ENCODE measurements around the gene PIP4K2A. TPM values are rescaled to one million over a fixed set of nuclear protein-coding genes. Genes with fewer than 3 reads are reported as not detected.
"Not testable (repeated sequence)": the region's sequence is repeated elsewhere in the genome, so short reads cannot be mapped to it uniquely, and the experiment has no call there.

The PIP4K2A gene
- total RNA-seq, 2 experiments from 2014 or later = 111 to 118 TPM

DNA sequence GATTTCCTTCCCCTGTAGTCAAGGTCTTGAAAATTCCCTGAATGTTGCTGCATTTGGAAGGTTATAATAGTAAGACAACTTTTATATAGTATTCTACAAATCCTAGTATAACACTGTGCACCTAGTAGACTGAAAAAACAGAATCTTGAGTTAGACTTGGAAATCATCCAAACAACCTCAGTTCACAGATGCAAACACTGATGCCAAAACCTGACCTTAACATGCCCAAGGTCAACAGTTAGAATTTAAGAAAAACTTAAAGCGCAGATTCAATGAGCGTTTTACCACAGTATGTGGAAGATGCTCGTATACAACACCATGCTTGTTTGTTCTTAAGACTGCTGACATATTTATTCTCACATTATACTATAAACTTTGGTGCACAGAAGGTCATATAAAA, 3.0 kb downstream of the PIP4K2A start:
- peaks cover 58% of the 10 kb centered on the region for H3K4me1 Mint-ChIP-seq
- H3K36me3 Mint-ChIP-seq = peaks cover 42% of the 10 kb centered on the region
- H3K27ac Mint-ChIP-seq = peak overlapping the region; percentile 89
- no peaks in the 10 kb centered on the region for H3K27me3 Mint-ChIP-seq
- H3K9me3 Mint-ChIP-seq = peaks cover 3% of the 10 kb centered on the region
- H3K4me3 Mint-ChIP-seq = peak overlapping the region; percentile 51
- no peak for DNase-seq

DNA sequence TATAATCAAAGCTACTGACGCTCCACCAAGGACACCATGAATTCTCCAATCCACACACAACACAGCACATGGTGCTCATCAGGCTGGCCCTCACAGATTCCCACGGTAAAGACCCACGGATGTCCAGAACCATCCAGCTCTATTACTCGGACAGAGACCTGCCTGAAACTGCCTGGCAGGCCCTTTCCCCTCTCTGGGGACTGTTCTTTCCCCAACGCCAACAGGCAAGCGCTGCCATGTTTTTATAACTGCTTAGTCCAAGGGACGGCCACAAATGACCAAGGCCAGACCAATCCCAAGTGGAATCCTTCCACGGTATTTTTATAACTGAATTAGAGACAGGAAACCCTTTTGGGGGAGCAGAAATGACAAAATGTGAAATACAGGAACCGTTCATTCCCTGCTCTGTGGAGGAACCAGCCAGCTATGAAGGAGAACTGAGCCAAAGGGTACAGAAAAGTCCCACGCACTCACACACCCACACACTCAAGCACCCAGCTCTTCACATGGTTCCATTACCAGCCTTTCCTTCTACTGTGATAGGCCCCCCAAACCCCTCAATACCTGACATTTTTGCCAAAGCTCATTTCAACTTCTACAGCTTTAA, 4.1 kb downstream of the PIP4K2A start:
- peak overlapping the region; percentile 71 for H3K4me3 Mint-ChIP-seq
- H3K4me1 Mint-ChIP-seq = peaks cover 67% of the 10 kb centered on the region
- peaks cover 6% of the 10 kb centered on the region for H3K9me3 Mint-ChIP-seq
- H3K27ac Mint-ChIP-seq = peak overlapping the region; percentile 90
- DNase-seq = no peak
- peaks cover 51% of the 10 kb centered on the region for H3K36me3 Mint-ChIP-seq
- H3K27me3 Mint-ChIP-seq = no peaks in the 10 kb centered on the region

DNA sequence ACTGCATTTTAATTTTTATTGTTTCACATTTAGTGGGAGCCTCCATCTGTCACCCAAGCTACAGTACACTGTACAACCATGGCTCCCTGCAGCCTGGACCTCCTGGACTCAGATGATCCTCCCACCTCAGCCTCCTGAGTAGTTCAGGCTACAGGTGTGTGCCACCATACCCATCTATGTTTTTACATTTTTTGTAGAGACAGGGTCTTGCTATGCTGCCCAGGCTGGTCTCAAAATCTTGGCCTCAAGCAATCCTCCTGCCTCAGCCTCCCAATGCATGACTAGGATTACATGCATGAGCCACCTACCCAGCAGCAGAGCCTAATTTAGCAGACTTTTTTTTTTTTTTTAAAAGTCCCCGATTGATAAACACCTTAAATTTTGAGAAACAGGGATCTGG, 5.6 kb downstream of the PIP4K2A start:
- Mint-ChIP-seq H3K4me3 (no peak overlapping the region), H3K27ac (no peak overlapping the region), H3K4me1 (peaks cover 79% of the 10 kb centered on the region), H3K27me3 (no peaks in the 10 kb centered on the region), H3K9me3 (peaks cover 6% of the 10 kb centered on the region), H3K36me3 (peaks cover 66% of the 10 kb centered on the region)
- no peak for DNase-seq

DNA sequence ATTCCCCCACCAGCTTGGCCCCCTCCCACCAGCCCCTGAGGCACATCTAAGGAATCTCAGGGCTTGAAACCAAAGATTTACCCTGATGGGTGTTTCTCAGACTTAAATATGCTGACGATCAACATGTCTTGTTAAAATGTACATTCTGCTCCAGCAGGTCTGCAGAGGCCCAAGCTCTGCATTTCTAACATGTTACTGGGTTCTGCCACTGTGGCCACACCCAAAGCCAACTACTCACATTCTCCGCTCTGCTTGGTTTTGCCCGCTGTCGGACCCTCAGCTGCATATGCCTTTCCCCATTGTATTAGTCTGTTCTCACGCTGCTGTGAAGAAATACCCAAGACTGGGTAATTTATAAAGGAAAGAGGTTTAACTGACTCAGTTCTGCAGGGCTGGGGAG, 8.9 kb downstream of the PIP4K2A start:
- Mint-ChIP-seq H3K27me3 (no peaks in the 10 kb centered on the region), H3K4me3 (no peak overlapping the region), H3K36me3 (peaks cover 84% of the 10 kb centered on the region)

DNA sequence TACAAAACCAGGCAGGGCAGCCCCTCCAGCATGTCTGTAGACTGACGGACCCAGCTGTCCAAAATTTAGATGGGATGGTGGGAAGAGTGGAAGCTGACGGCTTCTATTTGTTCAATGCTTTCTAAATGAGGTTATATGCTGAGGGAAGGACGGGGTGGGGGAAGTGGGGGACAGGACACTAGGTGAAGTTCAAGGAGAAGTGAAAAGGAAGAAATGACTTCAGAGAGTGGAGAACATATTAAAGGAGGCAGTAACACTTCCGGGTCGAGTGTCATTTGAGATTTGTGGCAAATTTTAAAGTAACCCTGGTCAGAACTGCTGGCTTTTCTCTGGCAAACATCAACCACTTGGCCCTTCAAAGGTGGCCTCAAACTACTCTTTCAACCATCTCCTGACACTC, 9.4 kb downstream of the PIP4K2A start:
- H3K4me1 Mint-ChIP-seq = peaks cover 91% of the 10 kb centered on the region
- H3K36me3 Mint-ChIP-seq = peaks cover 78% of the 10 kb centered on the region
- H3K9me3 Mint-ChIP-seq = peaks cover 15% of the 10 kb centered on the region
- H3K27me3 Mint-ChIP-seq = no peaks in the 10 kb centered on the region
- no peak for DNase-seq
- no peak overlapping the region for H3K4me3 Mint-ChIP-seq
- peak overlapping the region; percentile 79 for H3K27ac Mint-ChIP-seq

More for the DNA sequence above, 8.9 kb downstream of the PIP4K2A start:
- peak overlapping the region; percentile 62 for H3K27ac Mint-ChIP-seq
- H3K9me3 Mint-ChIP-seq = peaks cover 15% of the 10 kb centered on the region
- H3K4me1 Mint-ChIP-seq = peaks cover 93% of the 10 kb centered on the region
- DNase-seq = no peak

DNA sequence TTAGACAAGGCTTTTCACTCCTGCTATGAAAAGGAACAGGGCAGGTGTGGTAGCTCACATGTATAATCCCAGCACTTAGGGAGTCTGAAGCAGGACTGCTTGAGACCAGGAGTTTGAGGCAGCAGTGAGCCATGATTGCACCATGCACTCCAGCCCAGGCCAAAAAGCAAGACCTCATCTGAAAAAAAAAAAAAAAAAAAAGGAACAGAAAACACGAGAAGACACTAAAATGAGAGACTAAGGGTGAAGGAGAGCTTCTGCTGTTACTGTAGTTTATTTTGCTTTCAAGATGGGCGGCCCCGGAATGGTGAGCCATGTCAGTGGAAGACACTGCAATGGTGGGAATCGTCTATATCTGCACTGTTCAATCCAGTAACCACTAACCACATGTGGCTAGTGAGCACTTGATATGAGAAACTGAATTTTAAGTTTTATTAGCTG, 9.9 kb downstream of the PIP4K2A start:
- Mint-ChIP-seq H3K27ac (peak overlapping the region; percentile 79), H3K9me3 (peaks cover 15% of the 10 kb centered on the region), H3K27me3 (no peaks in the 10 kb centered on the region), H3K36me3 (peaks cover 78% of the 10 kb centered on the region), H3K4me3 (no peak overlapping the region), H3K4me1 (peaks cover 88% of the 10 kb centered on the region)
- no peak for DNase-seq

DNA sequence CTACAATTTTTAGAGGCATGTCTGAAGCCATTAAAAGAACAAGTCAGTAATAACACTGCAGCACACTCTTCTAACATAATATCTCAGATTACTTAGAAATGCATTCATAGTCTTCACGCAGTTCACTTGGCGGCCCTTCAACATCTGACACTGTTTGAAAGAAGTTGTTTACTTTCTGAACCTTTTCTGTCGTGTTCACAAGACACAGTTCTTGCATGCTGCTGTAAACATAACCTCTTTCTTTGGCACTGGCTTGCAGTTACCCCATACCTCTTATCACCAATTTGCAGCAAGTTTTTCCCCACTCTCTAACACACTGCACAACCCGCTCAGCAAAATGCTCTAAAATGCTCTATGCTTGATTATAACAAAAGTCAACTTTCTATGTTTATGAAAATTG, 12.0 kb downstream of the PIP4K2A start:
- H3K9me3 Mint-ChIP-seq = peaks cover 15% of the 10 kb centered on the region
- no peak for DNase-seq
- H3K27ac Mint-ChIP-seq = peak overlapping the region; percentile 42
- H3K4me3 Mint-ChIP-seq = no peak overlapping the region
- H3K4me1 Mint-ChIP-seq = peaks cover 77% of the 10 kb centered on the region
- no peaks in the 10 kb centered on the region for H3K27me3 Mint-ChIP-seq
- peaks cover 60% of the 10 kb centered on the region for H3K36me3 Mint-ChIP-seq

DNA sequence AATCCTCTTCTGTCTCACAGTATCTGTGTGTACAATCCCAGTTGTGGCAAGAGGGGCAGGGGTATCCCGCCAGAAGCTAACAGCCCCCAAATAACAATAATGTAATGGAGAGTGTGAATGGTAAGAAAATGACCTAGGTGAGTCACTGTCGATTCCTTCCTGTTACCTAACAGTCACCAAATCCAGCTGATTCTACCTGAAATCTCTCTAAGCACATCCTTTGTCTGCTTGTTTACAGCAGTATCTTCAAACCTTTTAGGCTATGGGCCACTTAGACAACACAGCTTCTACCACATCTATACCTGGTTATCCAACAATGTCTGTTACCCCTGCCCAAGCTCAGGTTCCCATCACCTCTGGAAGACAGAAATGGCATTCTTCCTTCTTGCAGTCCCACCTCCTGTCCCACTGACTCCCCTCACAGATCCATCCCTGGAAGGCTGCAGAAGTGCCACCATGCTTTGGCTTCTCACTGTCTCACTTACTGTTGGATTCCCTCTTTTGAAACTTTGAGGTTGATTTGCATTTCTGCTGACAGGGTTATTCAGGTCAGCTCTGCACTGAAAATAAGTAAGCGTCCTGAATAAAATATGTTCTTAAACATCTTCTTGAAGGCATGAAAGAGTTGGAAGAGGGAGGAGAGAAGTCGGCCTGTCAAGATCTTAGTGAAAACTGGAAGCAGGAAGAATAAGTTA, 13.1 kb downstream of the PIP4K2A start:
- H3K9me3 Mint-ChIP-seq = peaks cover 11% of the 10 kb centered on the region
- H3K4me1 Mint-ChIP-seq = peaks cover 76% of the 10 kb centered on the region
- H3K27ac Mint-ChIP-seq = peak overlapping the region; percentile 42
- no peak for DNase-seq
- H3K27me3 Mint-ChIP-seq = no peaks in the 10 kb centered on the region
- H3K36me3 Mint-ChIP-seq = peaks cover 54% of the 10 kb centered on the region
- no peak overlapping the region for H3K4me3 Mint-ChIP-seq

DNA sequence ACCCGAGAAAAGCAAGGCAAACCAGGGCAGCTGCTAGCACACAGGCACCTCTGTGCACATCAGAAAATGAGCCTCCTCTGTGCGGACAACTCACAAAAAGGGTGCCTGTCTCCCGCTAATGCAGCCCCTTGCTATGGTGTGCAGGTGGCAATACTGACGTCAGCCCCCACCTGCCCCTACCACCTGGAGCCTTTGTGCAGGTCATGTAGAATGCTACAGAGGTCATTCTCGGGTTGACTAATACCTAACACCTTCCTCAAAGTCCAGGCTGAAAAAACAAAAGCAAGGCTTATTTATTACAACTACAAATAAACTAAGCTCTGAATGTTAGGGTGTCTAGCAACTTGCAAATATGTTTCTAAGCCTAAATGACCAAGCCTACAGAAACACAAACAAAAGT, 13.9 kb downstream of the PIP4K2A start:
- no peak overlapping the region for H3K27ac Mint-ChIP-seq
- H3K4me1 Mint-ChIP-seq = peaks cover 76% of the 10 kb centered on the region
- no peaks in the 10 kb centered on the region for H3K27me3 Mint-ChIP-seq

DNA sequence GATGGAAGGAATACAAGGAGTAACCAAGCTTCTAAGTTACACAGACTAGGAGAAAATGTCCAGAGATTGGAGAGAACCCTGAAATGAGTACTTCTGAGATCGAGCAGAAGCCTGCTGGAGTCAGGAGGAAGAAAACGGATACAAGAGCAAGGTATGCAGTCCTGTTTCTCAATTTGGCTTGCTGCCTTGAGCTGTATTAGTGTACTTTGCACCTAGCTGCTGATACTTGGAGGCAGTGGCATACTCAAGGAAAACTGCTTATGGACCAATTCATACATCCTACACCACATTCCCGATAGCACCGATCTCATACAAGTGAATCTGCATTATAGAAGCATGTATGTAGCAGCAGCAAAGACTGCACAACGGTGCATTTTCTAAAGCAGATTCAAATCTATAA, 14.4 kb downstream of the PIP4K2A start:
- Mint-ChIP-seq H3K27ac (no peak overlapping the region), H3K4me1 (peaks cover 76% of the 10 kb centered on the region), H3K36me3 (peaks cover 43% of the 10 kb centered on the region), H3K4me3 (no peak overlapping the region), H3K27me3 (no peaks in the 10 kb centered on the region), H3K9me3 (peaks cover 8% of the 10 kb centered on the region)
- DNase-seq = no peak

More for the DNA sequence above, 13.9 kb downstream of the PIP4K2A start:
- Mint-ChIP-seq H3K36me3 (peaks cover 47% of the 10 kb centered on the region), H3K9me3 (peaks cover 8% of the 10 kb centered on the region), H3K4me3 (no peak overlapping the region)
- DNase-seq = no peak

DNA sequence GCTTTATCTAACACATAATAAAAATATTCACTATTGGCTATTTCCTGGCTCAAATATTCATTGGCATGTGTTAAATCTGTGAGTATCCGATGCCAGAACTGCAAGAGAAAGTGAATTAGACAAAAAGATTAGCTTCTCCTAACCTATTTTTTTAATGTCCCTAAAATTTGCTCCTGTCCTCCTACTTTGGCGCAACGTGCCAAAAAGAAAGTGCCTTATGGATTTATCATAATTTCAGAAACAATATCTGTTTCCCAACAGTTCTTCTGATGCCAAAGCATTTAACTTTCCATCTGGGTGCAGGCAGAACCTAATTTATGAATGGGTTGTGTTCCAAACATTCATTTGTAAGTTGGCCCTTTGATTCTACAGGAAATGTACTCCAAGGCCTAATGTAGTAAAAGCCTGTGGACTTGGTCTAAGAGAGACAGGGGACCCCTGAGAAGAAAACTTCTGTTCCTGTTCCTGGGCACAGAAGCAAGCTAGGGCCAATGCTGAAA, 15.4 kb downstream of the PIP4K2A start:
- Mint-ChIP-seq H3K9me3 (peaks cover 8% of the 10 kb centered on the region), H3K27ac (peak overlapping the region; percentile 58), H3K36me3 (peaks cover 33% of the 10 kb centered on the region), H3K4me1 (peaks cover 75% of the 10 kb centered on the region), H3K27me3 (no peaks in the 10 kb centered on the region), H3K4me3 (no peak overlapping the region)
- no peak for DNase-seq

DNA sequence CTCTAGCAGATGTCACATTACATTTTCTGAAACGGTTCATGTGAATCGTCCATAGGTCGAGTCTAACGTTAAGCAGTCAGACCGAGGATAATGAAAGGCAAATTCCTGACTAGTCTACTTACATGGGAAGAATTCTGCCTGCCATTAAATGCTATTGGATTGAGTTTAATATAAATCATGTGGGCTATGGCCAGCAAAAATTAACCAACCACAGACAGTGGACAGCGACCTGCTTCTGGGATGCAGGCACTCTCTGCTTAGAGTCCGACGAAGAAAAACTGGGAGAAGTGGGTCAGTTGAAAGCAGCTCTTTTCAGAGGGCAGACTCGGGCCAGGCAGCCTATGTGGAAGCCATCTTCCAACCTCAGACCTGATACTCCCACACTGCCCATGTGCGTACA, 16.6 kb downstream of the PIP4K2A start:
- Mint-ChIP-seq H3K4me3 (no peak overlapping the region), H3K9me3 (peaks cover 10% of the 10 kb centered on the region), H3K27me3 (no peaks in the 10 kb centered on the region), H3K4me1 (peaks cover 76% of the 10 kb centered on the region), H3K27ac (no peak overlapping the region), H3K36me3 (peaks cover 33% of the 10 kb centered on the region)
- no peak for DNase-seq

DNA sequence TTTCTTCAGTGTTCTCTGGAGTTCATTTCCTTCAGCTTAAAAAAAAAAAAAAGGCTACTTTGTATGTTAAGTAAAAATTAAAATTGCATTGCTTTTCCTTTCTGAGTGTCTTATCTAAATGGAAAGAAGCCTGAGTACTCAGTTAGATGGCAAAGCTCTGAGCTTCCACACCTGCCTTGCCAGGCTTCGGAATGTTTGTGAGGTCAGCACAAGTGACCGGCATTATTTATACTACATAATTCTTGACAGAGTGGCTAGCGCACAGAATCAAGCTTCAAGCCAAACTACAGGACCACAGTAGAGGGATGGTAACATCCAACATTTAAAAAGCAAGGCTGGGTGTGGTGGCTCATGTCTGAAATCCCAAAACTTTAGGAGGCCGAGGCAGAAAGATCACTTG, 17.3 kb downstream of the PIP4K2A start:
- H3K4me3 Mint-ChIP-seq = no peak overlapping the region
- no peak for DNase-seq
- H3K36me3 Mint-ChIP-seq = peaks cover 33% of the 10 kb centered on the region
- peaks cover 76% of the 10 kb centered on the region for H3K4me1 Mint-ChIP-seq
- no peak overlapping the region for H3K27ac Mint-ChIP-seq
- peaks cover 6% of the 10 kb centered on the region for H3K9me3 Mint-ChIP-seq
- no peaks in the 10 kb centered on the region for H3K27me3 Mint-ChIP-seq

DNA sequence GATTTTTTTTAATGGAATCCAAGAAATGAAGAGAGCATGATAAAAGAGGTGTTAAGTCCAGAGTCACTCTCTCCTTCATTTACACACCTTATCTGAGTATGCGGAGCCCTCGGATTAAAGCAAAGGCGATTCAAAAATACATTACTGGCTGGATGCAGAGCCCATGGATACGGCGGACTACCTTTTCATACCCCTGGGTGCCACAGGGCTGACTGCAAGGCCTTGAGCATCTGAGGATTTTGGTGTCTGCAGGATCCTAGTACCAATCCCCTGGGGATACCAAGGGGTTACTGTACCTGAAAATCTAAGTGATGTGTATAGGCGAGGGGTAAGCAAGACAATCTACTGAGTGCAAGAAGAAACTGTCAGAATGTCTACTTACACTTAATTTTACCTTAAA, 20.5 kb downstream of the PIP4K2A start:
- H3K27ac Mint-ChIP-seq = peak overlapping the region; percentile 86
- H3K4me1 Mint-ChIP-seq = peaks cover 76% of the 10 kb centered on the region
- H3K9me3 Mint-ChIP-seq = peaks cover 7% of the 10 kb centered on the region
- peak overlapping the region; percentile 32 for H3K4me3 Mint-ChIP-seq
- peaks cover 35% of the 10 kb centered on the region for H3K36me3 Mint-ChIP-seq
- no peak for DNase-seq
- H3K27me3 Mint-ChIP-seq = no peaks in the 10 kb centered on the region

DNA sequence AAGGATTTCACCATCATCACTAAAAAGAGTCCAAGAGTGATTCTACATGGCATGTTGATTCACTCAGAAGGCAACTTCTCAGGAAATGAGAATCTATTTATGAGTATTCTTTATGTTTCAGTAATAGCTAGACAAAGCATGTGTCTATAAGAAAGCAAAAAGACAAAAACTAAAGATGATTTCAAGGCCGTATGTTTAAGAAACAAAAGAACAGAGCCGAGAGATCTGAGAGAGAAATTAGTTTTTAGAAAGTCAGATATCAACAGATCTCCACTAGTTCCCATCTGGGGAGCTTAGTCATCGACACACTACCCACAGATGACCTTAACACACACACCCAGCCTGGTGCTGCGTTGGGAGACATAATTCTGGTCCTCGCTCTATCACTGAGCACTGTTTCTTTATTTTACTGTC, 21.0 kb downstream of the PIP4K2A start:
- Mint-ChIP-seq H3K36me3 (peaks cover 40% of the 10 kb centered on the region), H3K4me3 (peak overlapping the region; percentile 35), H3K27me3 (no peaks in the 10 kb centered on the region), H3K4me1 (peaks cover 81% of the 10 kb centered on the region), H3K27ac (peak overlapping the region; percentile 86), H3K9me3 (peaks cover 7% of the 10 kb centered on the region)
- peak; percentile 32 for DNase-seq

DNA sequence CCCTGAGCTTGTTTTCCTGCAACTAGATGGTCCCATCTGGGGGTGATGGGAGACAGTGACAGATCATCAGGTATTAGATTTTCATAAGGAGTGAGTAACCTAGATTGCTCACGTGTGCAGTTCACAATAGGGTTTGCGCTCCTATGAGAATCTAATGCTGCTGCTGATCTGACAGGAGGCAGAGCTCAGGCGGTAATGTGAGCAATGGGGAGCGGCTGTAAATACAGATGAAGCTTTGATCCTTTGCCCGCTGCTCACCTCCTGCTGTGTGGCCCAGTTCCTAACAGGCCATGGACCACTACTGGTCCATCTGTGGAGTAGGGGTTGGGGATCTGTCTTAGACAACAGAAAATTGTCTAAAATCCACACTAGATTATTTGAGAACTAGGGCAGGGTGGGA, 22.3 kb downstream of the PIP4K2A start:
- peak overlapping the region; percentile 86 for H3K27ac Mint-ChIP-seq
- H3K9me3 Mint-ChIP-seq, H3K4me3 Mint-ChIP-seq, H3K27me3 Mint-ChIP-seq, DNase-seq: not testable (repeated sequence)
- H3K36me3 Mint-ChIP-seq = peaks cover 40% of the 10 kb centered on the region
- peaks cover 86% of the 10 kb centered on the region for H3K4me1 Mint-ChIP-seq

All from activated naive CD8-positive, alpha-beta T cell treated with anti-CD3 and anti-CD28 coated beads for 36 hours (primary cell).